Neural cell (in vitro differentiated cells): ENCODE results near the gene IGF2BP2.

Source experiments
- CTCF ChIP-seq: fragments of 450-650 bp; IDR thresholded peaks from 2 replicates; pipeline ENCODE4 v1.5.1; 2014; ENCODE audit warnings: antibody characterized with exemption, mild to moderate bottlenecking, moderate library complexity; ENCODE audit not compliant: poor library complexity, severe bottlenecking
- EZH2 ChIP-seq: fragments of 200-600, 300-800 bp; shearing (Covaris generic), sonication (generic); IDR thresholded peaks from 2 replicates; pipeline ENCODE4 v1.6.1; 2014; ENCODE audit warnings: antibody characterized with exemption, low read length, borderline replicate concordance, mild to moderate bottlenecking; ENCODE audit not compliant: insufficient read depth, poor library complexity, severe bottlenecking
- RAD21 ChIP-seq: fragments of 450-650 bp; conservative IDR thresholded peaks from 2 replicates; pipeline ENCODE4 v1.6.1; 2014; ENCODE audit warnings: antibody characterized with exemption, mild to moderate bottlenecking, moderate library complexity

- no peak for TF ChIP-seq RAD21
- TF ChIP-seq EZH2, result no peak
- TF ChIP-seq CTCF, result no peak
Observed at GRCh38 chr3:185639632-185640206, 185.1 kb downstream of the IGF2BP2 start.
